ENCODE measurements around the gene LRBA.

DNA sequence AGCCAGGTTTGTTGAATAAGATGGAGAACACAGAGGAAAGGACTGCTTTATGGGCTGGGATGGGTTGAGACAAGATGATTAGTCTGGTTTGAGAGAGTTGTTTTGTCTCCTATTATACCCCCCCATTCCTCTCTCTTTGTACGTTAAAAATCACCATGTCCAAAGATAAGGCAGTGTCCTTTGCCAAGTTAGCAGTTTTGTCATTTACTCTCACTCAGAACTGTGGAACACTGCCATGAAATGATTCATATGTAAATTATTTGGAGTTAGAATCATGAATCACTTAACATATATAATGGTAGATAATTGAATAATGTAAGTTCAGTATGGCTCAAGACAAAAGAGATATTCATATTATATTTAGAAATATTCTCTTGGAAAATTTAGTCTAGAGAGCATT, 785.6 kb downstream of the LRBA start:
- TF ChIP-seq, protein P1, sequence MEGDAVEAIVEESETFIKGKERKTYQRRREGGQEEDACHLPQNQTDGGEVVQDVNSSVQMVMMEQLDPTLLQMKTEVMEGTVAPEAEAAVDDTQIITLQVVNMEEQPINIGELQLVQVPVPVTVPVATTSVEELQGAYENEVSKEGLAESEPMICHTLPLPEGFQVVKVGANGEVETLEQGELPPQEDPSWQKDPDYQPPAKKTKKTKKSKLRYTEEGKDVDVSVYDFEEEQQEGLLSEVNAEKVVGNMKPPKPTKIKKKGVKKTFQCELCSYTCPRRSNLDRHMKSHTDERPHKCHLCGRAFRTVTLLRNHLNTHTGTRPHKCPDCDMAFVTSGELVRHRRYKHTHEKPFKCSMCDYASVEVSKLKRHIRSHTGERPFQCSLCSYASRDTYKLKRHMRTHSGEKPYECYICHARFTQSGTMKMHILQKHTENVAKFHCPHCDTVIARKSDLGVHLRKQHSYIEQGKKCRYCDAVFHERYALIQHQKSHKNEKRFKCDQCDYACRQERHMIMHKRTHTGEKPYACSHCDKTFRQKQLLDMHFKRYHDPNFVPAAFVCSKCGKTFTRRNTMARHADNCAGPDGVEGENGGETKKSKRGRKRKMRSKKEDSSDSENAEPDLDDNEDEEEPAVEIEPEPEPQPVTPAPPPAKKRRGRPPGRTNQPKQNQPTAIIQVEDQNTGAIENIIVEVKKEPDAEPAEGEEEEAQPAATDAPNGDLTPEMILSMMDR (IDR thresholded peaks at IDR 0.05), result no peak
- no peak for TF ChIP-seq POLR2A (IDR thresholded peaks at IDR 0.05)

Data from testis (tissue), 2 donors.